ENCODE data around the gene RNF208. TPM values are rescaled to one million over a fixed set of nuclear protein-coding genes. Genes with fewer than 3 reads are reported as not detected.

Gene RNF208
- total RNA-seq, 1 donor from 2014 or later, result not detected

GRCh38 chr9:137217276-137218211, 4.5 kb downstream of the RNF208 start:
- DNase-seq (ENCODE audit: low read depth) (peak; percentile 59), FAIRE-seq (peak; percentile 55)
- TF ChIP-seq, protein P1, sequence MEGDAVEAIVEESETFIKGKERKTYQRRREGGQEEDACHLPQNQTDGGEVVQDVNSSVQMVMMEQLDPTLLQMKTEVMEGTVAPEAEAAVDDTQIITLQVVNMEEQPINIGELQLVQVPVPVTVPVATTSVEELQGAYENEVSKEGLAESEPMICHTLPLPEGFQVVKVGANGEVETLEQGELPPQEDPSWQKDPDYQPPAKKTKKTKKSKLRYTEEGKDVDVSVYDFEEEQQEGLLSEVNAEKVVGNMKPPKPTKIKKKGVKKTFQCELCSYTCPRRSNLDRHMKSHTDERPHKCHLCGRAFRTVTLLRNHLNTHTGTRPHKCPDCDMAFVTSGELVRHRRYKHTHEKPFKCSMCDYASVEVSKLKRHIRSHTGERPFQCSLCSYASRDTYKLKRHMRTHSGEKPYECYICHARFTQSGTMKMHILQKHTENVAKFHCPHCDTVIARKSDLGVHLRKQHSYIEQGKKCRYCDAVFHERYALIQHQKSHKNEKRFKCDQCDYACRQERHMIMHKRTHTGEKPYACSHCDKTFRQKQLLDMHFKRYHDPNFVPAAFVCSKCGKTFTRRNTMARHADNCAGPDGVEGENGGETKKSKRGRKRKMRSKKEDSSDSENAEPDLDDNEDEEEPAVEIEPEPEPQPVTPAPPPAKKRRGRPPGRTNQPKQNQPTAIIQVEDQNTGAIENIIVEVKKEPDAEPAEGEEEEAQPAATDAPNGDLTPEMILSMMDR (IDR thresholded peaks at IDR 0.05; ENCODE audit: insufficient read depth, low read length, severe bottlenecking), result peak; percentile 10
- Histone ChIP-seq H3K4me3 (ENCODE audit: low read depth, low read length) (peak overlapping the region; percentile 31), H3K27me3 (ENCODE audit: control insufficient read depth, insufficient read depth, low read length) (no peaks in the 10 kb centered on the region), H3K36me3 (ENCODE audit: control insufficient read depth, insufficient read depth, low read length) (peaks cover 6% of the 10 kb centered on the region)

DNA sequence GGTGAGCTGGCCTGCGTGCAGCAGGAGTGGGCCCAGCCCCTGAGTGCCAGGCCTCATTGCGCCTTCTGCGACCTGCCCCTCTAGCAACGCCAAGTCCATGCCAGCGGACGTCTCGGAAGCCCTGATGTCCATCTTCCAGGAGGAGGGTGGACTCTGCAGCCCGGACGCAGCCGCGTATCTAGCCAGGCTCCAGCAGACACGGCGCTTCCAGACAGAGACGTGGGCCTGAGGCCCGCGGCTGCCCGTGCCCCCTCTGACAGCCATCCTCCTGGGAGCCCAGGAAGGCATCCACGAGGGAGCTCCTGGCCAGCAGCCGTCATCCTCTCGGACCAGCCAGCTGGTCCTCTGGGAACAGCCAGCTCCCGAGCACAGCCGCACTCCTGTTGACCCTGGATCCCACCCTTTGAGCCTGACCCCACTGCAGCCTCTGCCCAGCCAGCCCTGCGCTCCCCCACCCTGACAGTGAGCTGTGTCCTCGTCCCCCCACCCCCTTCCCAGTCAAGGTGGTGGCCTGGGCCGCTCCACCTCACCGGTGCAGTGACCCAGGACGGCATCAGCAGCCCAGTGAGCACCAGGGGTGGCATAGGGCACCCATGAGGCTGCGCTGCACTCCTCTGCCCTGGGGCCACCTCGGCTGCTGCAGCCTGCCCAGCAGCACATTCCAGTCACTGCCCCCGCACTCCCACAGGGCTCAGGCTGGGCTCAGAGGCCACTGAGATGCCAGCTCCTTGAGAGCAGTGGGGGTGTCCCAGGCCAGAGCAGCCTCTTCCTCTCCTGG, 5.7 kb downstream of the RNF208 start:
- DNase-seq (ENCODE audit: low read depth) (no peak), FAIRE-seq (no peak)
- TF ChIP-seq, protein P1 (IDR thresholded peaks at IDR 0.05; ENCODE audit: insufficient read depth, low read length, severe bottlenecking), result no peak
- H3K36me3 ChIP-seq (ENCODE audit: control insufficient read depth, insufficient read depth, low read length), result peaks cover 6% of the 10 kb centered on the region
- H3K4me3 ChIP-seq (ENCODE audit: low read depth, low read length), result no peak overlapping the region
- no peaks in the 10 kb centered on the region for H3K27me3 ChIP-seq (ENCODE audit: control insufficient read depth, insufficient read depth, low read length)

GRCh38 chr9:137215196-137215986, 6.6 kb downstream of the RNF208 start:
- Histone ChIP-seq H3K36me3 (ENCODE audit: control insufficient read depth, insufficient read depth, low read length) (peaks cover 6% of the 10 kb centered on the region), H3K4me3 (ENCODE audit: low read depth, low read length) (no peak overlapping the region), H3K27me3 (ENCODE audit: control insufficient read depth, insufficient read depth, low read length) (no peaks in the 10 kb centered on the region)
- TF ChIP-seq, protein P1 (IDR thresholded peaks at IDR 0.05; ENCODE audit: insufficient read depth, low read length, severe bottlenecking), result no peak
- no peak for DNase-seq (ENCODE audit: low read depth)
- FAIRE-seq, result no peak

GRCh38 chr9:137214620-137215019, 7.4 kb downstream of the RNF208 start:
- TF ChIP-seq, protein P1 (IDR thresholded peaks at IDR 0.05; ENCODE audit: insufficient read depth, low read length, severe bottlenecking), result no peak
- DNase-seq (ENCODE audit: low read depth), result no peak

DNA sequence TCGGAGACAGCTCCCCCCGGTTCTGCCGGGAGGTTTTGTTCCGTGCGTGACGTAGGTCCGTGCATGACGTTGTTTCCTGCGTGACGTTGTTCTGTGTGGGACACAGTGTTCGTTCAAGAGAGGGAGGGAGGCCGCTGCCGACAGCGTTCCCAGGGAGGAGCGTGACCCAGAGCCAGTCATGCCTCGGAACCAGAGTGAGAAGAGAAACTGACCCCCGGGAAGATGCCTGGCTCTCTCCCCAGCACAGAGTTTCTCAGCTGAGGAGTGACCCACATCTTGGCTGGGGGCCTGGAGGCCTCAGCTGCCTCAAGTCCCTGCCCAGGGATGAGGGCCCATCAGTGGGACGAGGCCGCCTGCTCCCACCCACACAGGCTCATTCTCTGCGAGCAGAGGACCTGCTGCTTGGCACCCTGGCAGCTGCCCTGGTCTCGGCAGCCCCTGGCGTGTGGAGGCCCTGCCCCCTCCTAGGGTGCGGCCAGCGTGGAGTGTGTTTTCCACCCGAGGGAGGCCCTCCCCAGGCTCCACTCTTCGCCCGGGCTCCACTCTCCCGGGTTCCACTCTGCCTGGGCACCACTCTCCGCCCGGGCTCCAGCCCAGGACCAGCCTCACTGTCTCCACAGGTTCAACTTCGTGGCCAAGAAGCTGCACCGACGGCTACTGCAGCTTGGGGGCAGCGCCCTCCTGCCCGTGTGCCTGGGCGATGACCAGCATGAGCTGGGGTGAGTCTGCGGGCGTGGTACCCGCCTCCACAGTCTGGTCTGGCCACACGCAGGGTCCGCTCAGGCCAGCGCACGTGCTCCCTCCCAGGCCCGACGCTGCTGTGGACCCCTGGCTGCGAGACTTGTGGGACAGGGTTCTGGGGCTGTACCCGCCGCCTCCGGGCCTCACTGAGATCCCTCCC, 8.6 kb downstream of the RNF208 start:
- H3K4me3 ChIP-seq (ENCODE audit: low read depth, low read length), result no peak overlapping the region
- H3K27me3 ChIP-seq (ENCODE audit: control insufficient read depth, insufficient read depth, low read length), result no peaks in the 10 kb centered on the region
- DNase-seq (ENCODE audit: low read depth) (no peak), FAIRE-seq (no peak)
- TF ChIP-seq, protein P1 (IDR thresholded peaks at IDR 0.05; ENCODE audit: insufficient read depth, low read length, severe bottlenecking), result peak; percentile 35
- H3K36me3 ChIP-seq (ENCODE audit: control insufficient read depth, insufficient read depth, low read length), result peaks cover 8% of the 10 kb centered on the region

More at GRCh38 chr9:137214620-137215019, 7.4 kb downstream of the RNF208 start:
- no peak for FAIRE-seq
- Histone ChIP-seq H3K36me3 (ENCODE audit: control insufficient read depth, insufficient read depth, low read length) (peaks cover 6% of the 10 kb centered on the region), H3K4me3 (ENCODE audit: low read depth, low read length) (no peak overlapping the region), H3K27me3 (ENCODE audit: control insufficient read depth, insufficient read depth, low read length) (no peaks in the 10 kb centered on the region)
